Osteocyte (in vitro differentiated cells): ENCODE measurements around the gene PIK3R3. TPM values are rescaled to one million over a fixed set of nuclear protein-coding genes. Genes with fewer than 3 reads are reported as not detected.
A peak's percentile ranks its signal among the peaks of the same experiment; 100 is the strongest.

Experiments
- DNase-seq: peaks from one replicate; pipeline ENCODE4 v3.0.0; 2021; ENCODE audit warnings: mixed read lengths; ENCODE audit not compliant: unreplicated experiment; ENCODE audit errors: extremely low spot score
- H3K27ac Mint-ChIP-seq: one replicate; pipeline ENCODE4 v1.8.0; 2021; ENCODE audit warnings: mild to moderate bottlenecking, mixed read lengths; ENCODE audit not compliant: unreplicated experiment
- H3K27me3 Mint-ChIP-seq: one replicate; pipeline ENCODE4 v1.8.0; 2021; ENCODE audit warnings: mixed read lengths; ENCODE audit not compliant: unreplicated experiment
- H3K36me3 Mint-ChIP-seq: one replicate; pipeline ENCODE4 v1.8.0; 2021; ENCODE audit warnings: mixed read lengths; ENCODE audit not compliant: unreplicated experiment
- H3K4me1 Mint-ChIP-seq: one replicate; pipeline ENCODE4 v1.8.0; 2021; ENCODE audit warnings: mixed read lengths; ENCODE audit not compliant: unreplicated experiment
- H3K4me3 Mint-ChIP-seq: one replicate; pipeline ENCODE4 v1.8.0; 2021; ENCODE audit warnings: mild to moderate bottlenecking, moderate library complexity, mixed read lengths; ENCODE audit not compliant: unreplicated experiment
- H3K9me3 Mint-ChIP-seq: one replicate; pipeline ENCODE4 v1.8.0; 2021; ENCODE audit warnings: mixed read lengths; ENCODE audit not compliant: unreplicated experiment
- CTCF ChIP-seq: fragments of 200-600 bp; sonication (generic); IDR thresholded peaks from 2 replicates; pipeline ENCODE4 v1.5.0; 2021; ENCODE audit warnings: antibody characterized with exemption, mild to moderate bottlenecking, moderate library complexity
- total RNA-seq: library from RNA; stranded (reverse); gene quantifications from 2 replicates; pipeline ENCODE4 v1.2.1, GENCODE V29; 2021

PIK3R3 gene
- total RNA-seq, 1 donor from 2014 or later: 33.2 TPM

GRCh38 chr1:46084553-46085451, 47.6 kb downstream of the PIK3R3 start:
- TF ChIP-seq CTCF: no peak
- H3K4me1 Mint-ChIP-seq: peaks cover 10% of the 10 kb centered on the region
- DNase-seq: no peak
- H3K36me3 Mint-ChIP-seq: peaks cover 4% of the 10 kb centered on the region
- H3K27ac Mint-ChIP-seq: peak overlapping the region; percentile 3
- no peak overlapping the region for H3K4me3 Mint-ChIP-seq
- H3K9me3 Mint-ChIP-seq: no peaks in the 10 kb centered on the region
- H3K27me3 Mint-ChIP-seq: no peaks in the 10 kb centered on the region

GRCh38 chr1:46083579-46083978, 48.9 kb downstream of the PIK3R3 start:
- DNase-seq: no peak
- no peak overlapping the region for H3K27ac Mint-ChIP-seq
- TF ChIP-seq CTCF: no peak
- H3K9me3 Mint-ChIP-seq: no peaks in the 10 kb centered on the region
- no peak overlapping the region for H3K4me3 Mint-ChIP-seq
- no peaks in the 10 kb centered on the region for H3K27me3 Mint-ChIP-seq
- peaks cover 2% of the 10 kb centered on the region for H3K36me3 Mint-ChIP-seq
- peaks cover 10% of the 10 kb centered on the region for H3K4me1 Mint-ChIP-seq

GRCh38 chr1:46081619-46082018, 50.8 kb downstream of the PIK3R3 start:
- no peak overlapping the region for H3K27ac Mint-ChIP-seq
- H3K4me1 Mint-ChIP-seq: peaks cover 17% of the 10 kb centered on the region
- TF ChIP-seq CTCF: no peak
- H3K36me3 Mint-ChIP-seq: peaks cover 2% of the 10 kb centered on the region
- no peak overlapping the region for H3K4me3 Mint-ChIP-seq
- no peak for DNase-seq
- H3K27me3 Mint-ChIP-seq: no peaks in the 10 kb centered on the region
- no peaks in the 10 kb centered on the region for H3K9me3 Mint-ChIP-seq

GRCh38 chr1:46081206-46081605, 51.2 kb downstream of the PIK3R3 start:
- peaks cover 3% of the 10 kb centered on the region for H3K36me3 Mint-ChIP-seq
- TF ChIP-seq CTCF: no peak
- no peak overlapping the region for H3K27ac Mint-ChIP-seq
- no peaks in the 10 kb centered on the region for H3K27me3 Mint-ChIP-seq
- H3K9me3 Mint-ChIP-seq: no peaks in the 10 kb centered on the region
- H3K4me3 Mint-ChIP-seq: no peak overlapping the region
- DNase-seq: no peak
- peaks cover 17% of the 10 kb centered on the region for H3K4me1 Mint-ChIP-seq

GRCh38 chr1:46080257-46080656, 52.2 kb downstream of the PIK3R3 start:
- Mint-ChIP-seq H3K9me3 (no peaks in the 10 kb centered on the region), H3K36me3 (peaks cover 11% of the 10 kb centered on the region), H3K27me3 (no peaks in the 10 kb centered on the region), H3K27ac (no peak overlapping the region), H3K4me3 (no peak overlapping the region), H3K4me1 (peaks cover 15% of the 10 kb centered on the region)
- no peak for TF ChIP-seq CTCF
- no peak for DNase-seq
